GM18870 (cell line): Measurements from ENCODE around the gene RTP5.

Experiments used
- ATAC-seq: cut with Tn5 transposase; IDR thresholded peaks from one replicate; pipeline ENCODE4 v1.9.1; 2021; ENCODE audit warnings: moderate library complexity; ENCODE audit not compliant: unreplicated experiment

Gene RTP5

GRCh38 chr2:241843321-241844065 lies 26.0 kb upstream of the RTP5 start:
- no peak for ATAC-seq

DNA sequence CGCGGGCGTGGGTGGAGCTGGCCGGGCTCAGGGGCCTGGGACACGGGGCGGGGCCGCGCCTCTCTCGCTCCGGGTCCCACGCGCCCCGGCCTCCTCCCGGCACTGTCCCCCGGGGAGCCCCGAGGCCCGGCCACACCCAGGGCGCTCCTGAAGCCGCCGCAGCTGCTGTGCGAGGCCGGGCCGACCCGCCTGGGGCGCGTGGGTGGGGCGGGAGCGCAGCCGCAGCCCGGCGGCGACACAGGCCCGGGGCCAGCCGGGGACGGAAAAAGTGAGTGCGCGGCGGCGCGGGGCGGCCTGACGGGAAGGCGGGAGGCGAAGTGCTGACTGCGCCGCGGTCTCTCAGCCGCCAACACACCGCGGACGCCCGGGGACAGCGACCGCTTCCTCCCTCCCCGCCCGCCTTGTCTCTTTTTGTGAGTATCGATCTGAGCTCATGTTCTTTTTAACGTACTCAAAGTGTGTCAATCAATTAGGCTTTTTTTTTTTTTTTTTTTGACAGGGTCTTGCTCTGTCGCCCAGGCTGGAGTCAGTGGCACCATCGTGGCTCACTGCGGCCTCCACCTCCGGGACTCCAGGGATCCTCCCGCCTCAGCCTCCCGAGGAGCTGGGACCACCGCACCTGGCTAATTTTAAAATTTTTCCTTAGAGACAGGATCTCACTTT lies 25.3 kb upstream of the RTP5 start:
- no peak for ATAC-seq

- no peak for ATAC-seq
These were observed 24.5 kb upstream of the RTP5 start for GRCh38 chr2:241844831-241845578.

- no peak for ATAC-seq
These were observed 23.1 kb upstream of the RTP5 start for GRCh38 chr2:241846406-241846805.

GRCh38 chr2:241848761-241849615 lies 20.5 kb upstream of the RTP5 start:
- no peak for ATAC-seq

- ATAC-seq, result no peak
These were observed 19.6 kb upstream of the RTP5 start for GRCh38 chr2:241849616-241850543.

GRCh38 chr2:241850544-241851324 lies 18.8 kb upstream of the RTP5 start:
- no peak for ATAC-seq

DNA sequence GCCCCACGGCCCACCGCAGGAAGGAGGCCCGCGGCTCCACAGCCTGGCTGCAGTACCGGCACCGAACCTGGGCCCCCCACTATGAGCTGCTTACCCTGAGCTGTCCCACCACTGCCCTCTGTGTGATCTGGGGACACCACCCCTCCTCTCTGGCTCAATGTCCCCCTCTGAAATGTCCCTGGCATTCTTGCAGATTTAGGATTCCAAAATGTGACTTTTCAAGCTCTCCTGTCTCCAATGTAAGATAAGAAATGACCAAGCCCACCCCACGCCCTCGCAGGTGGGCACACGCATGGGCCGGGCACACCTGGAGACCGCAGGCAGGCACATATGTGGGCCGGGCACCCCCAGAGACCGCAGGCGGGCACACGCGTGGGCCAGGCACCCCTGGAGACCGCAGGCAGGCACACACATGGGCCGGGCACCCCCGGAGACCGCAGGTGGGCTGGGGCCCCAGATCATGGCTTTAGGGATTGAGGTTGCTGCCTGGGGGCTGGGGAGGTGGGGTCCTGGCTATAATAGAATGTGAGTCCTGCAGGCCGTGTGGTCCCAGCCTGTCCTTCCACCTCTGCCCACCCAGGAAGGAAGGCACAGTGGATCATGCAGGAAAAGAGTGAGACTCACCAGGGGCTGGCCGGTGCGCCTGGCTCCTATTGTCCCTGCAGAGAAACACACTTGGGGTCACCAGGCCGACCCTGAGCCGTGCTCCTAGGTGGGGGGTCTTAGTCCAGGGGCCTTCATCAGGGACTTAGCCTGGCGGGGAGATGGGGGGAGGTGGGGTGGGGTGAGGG lies 18.0 kb upstream of the RTP5 start:
- ATAC-seq, result no peak

GRCh38 chr2:241852116-241852980 lies 17.2 kb upstream of the RTP5 start:
- no peak for ATAC-seq

- ATAC-seq, result no peak
These were observed 16.4 kb upstream of the RTP5 start for GRCh38 chr2:241852981-241853631.

DNA sequence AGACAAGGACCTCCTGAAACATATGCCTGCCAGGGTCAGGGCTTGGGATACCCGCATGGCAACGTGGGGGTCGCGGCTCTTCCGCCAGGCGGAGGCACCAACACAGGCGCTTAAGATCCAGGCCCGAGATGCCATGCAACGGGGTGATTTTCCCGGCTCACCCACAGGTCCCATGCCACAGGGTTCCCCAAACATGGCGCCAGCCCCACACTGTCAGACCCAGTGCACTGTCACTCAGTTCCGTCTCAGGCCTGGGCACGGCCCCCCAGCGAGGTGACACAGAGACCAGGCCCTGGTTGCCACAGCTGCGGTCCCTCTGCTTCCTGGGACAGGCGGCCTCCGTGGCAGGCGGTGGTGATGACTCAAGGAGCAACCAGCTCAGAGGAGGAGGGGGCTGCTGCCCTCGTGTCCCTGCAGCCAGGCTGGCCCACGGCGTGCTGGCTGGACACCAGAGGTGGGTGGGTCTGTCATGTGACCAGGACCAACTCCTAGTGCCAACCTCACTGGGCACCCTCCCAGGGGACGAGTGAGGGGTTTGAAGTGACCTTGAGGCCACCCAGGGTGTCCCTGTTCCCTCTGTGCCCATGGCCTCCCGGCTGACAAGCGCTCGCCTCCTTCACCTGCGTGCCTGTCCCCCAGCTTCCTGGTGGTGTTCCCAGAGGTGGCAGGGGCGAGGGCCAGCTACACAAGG lies 15.7 kb upstream of the RTP5 start:
- no peak for ATAC-seq

DNA sequence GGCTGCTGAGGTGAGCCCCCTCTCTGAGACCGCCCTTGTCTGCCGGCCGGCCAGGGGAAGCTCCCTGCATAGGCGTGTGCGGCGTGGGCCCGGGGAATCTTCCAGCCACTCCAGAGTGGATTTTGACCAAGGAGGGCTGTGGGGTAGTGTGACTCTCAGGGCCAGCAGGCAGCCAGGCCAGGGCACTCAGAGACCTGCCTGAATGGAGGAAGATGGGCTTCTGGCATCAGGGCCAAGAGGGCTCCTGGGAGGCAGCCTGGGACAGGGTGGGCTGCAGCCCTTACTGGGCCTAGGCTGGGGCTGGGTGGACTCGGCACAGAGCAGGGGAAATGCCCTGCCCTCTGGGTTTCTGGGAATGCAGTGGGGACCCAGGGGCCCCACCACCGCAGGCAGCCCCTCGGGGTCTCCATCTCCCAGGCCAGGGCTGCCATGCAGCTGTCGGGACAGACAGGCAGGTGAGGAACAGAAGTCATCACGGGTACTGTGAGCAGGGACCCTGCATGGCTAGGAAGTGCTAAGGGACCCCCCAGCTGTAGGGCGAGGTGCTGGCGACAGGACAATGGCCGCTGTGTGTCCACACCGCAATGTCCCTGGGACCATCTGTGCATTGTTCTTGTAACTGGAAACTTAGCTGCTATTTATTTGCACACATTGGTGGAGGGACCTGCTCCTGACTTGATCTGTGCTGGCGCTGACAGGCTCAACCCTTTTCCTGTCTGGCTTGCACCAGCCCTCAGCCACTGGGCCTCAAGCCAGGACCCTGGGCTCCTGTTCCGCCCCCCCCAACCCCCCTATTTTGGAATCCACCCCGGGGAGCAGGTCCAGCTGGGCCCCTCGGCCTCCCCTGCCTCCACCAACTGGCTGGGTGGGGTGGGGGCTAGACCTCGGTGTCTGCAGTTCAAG lies 14.9 kb upstream of the RTP5 start:
- no peak for ATAC-seq

DNA sequence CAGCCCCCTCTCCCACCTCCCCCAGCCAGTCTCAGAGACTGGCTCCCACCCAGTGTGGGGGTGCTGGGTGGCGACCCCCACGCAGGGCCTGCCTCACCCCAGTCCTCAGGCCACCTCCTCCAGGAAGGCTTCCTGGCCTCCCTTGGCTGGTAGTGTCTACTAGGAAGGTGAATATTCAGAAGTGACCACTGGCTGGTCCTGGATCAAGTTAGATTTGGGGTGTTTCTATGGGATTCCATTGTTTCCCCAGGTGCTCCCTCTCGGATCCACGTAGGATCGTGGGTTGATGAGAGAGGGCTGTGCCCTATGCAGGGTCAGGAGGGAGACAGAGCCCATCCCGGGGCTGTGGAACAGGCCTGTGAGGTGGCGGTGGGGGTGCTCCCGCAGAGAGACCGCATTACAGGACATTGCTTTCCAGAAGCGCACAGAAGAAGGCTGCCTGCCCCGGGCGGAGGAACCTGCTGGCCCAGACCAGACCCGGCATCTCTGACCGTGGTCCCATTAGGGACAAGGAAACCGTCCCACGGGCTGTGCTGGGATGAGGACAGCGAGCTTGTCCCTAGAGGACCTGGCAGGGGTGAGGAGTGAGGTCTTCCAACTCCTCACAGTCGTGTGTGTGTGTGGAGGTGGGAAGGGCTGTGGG lies 14.2 kb upstream of the RTP5 start:
- ATAC-seq, result no peak

GRCh38 chr2:241855888-241856422 lies 13.6 kb upstream of the RTP5 start:
- no peak for ATAC-seq
